NCI-H748 treated with DMSO at 0.1 percent for 48 hours (cell line): Measurements from ENCODE around the gene NSFL1C.

ENCODE experiments used
- DNase-seq: peaks from one replicate; lab custom pipeline; 2025; lab: John Stamatoyannopoulos, UW

Gene NSFL1C

DNA sequence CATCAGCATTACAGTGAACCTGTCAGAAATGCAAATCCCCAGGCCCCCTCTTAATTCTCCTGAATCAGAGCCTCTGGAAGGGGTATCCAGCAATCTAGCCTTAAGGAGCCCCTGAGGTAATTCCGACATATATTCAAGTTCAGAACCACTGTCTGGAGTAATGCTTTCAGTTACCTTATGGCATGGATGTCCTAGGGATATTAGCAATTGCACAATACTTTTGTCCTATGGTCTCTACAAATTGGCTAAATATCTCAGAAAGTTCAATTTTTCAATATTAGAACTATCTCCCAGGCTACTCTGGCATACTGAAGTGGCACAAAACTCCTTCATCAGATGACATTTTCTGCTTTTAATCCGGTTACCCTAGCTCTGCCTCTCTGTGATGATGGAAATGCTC, 6.4 kb downstream of the NSFL1C start:
- no peak for DNase-seq

- no peak for DNase-seq
Measured at GRCh38 chr20:1457992-1458391, 8.7 kb downstream of the NSFL1C start.

DNA sequence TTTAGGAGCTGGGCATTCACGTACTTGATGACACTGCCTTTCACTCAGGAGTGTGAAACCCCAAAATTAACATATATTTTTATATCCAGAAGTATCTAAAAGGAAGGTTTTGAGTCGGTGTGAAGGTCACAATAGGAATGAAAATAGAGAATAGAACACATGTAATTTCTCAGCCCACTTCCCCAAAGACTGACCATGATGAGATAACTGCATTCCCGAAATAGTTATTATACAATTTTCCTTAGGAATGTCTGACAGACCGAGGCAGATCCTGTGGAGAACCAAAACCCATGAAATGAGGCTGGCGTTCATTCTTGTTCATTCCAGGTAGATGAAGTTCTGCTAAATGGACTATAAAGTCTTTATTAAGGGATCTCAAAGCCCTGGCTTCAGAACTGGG, 10.3 kb downstream of the NSFL1C start:
- no peak for DNase-seq

DNA sequence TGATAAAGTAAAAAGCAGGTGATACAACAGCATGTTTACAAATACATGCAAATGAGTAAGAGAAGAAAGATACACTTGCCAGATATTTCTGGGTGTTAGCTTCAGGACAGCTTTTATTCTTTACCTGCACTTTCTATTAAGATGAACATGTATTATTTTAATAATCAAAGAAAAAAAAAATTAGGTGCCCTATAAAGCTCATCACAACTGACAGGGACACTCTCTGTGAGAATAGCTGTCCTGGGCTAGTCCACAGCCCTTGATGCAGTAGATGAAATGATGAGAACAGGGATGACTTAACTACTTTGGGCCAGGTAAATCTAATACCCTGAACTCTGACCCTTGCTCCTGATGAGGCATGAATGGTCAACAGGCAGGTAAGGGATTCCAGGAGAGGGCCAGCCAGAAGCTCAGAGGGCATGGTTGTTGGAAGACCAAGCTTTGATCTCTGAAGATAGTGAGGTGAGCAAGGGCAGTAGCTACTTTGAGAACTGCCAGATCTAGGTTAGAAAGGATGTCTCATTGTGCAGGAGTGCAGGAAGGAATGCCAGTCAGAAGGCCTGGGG, 15.6 kb downstream of the NSFL1C start:
- DNase-seq: no peak

GRCh38 chr20:1449370-1449769, 17.3 kb downstream of the NSFL1C start:
- DNase-seq: no peak

- no peak for DNase-seq
Measured at GRCh38 chr20:1448081-1448620, 18.5 kb downstream of the NSFL1C start.

DNA sequence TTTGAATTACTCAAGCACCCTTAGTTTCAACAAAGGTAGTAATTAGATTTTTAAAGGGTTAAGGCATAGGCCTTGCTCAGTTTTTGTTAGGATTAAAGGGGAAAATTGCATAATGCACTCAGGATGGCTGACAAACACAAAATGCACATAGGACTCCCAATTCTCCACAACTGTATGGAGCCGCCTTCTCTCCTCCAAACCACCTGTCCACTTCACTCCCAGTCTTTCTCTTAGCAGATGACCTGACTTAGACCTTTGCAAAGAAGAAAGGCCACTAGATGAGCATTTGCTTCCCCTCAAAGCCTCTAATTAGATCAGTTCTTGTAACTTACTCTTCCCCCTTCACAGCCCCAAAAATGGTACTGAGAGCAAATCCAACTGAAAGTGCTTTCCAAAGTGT, 20.1 kb downstream of the NSFL1C start:
- DNase-seq: no peak

- no peak for DNase-seq
Measured at GRCh38 chr20:1443085-1443484, 23.6 kb downstream of the NSFL1C start.

DNA sequence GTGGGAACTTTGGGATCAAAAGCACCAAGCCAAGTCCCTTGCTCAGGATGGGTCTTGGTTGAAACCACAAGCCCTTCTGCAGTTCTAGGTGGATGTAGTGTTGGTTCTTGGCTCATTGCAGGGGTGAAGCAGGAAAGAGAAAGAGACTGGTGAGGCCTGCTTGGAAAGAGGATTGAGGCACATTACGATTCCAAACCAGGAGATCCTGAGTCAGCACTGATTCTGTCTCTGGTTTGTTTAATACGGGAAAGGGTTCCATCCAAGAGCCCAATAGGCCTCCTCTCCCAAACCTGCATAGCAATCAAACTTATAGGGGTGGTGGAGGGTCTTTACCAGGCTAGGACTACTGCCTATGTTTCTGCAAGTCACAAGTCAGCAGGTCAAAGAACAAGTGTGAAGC, 24.3 kb downstream of the NSFL1C start:
- DNase-seq: no peak

DNA sequence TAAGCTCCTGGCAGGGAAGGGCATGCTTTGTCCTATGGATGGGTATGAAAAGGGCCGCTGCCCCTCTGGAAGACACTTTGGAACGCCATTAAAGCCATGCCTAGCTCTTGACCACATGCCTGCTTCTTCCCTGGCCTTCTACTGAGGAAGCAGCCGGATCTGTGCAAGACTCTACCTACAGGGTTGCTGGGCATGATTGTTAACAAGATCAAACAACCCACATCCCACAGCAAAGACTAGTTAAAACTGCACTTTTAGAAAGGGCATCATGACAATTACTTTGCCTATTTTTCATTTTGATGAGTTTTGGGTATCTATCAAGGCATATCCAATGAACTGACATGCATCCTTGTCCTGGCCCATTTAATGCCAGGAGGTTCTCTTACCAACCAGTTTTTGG, 25.5 kb downstream of the NSFL1C start:
- DNase-seq: no peak

DNA sequence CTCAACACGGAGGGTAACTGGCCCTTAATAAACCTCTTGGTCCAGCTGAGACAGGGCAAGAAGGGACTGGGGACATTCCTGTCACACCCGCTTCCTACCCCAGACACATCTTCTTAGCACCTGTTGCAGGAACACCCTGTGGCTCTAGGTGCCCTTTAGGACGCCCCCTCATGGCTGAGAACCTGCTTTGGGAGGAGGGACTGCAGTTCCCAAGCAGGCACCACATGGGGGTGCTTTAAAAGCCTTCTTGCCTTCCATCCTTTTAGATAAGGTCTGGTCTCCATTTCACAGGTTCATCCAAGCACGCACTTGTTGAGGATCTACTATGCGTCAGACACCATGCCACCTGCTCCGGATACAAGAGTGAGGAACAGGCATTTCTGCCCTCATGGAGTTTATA, 26.6 kb downstream of the NSFL1C start:
- no peak for DNase-seq

DNA sequence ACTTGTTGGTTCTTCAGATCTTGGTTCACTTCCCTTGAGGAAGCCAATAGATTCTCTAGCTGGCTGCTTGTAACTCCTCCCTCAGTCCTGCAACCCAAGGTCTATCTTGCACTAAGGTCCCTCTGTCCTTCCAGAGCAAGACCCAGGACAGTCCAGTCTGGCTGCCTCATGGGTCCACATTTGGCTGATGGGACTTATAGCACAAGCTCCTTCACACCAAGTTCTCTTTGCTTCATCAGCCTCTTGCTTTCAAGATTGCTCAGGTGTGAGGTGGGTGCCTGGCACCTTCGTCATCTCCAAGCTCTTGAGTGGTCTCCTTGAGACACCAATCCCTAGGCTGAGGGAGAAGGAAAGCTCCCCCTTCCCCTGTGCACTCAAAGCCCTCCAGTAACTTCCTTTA, 28.3 kb downstream of the NSFL1C start:
- DNase-seq: no peak

GRCh38 chr20:1437235-1437904, 29.3 kb downstream of the NSFL1C start:
- DNase-seq: peak; percentile 80

DNA sequence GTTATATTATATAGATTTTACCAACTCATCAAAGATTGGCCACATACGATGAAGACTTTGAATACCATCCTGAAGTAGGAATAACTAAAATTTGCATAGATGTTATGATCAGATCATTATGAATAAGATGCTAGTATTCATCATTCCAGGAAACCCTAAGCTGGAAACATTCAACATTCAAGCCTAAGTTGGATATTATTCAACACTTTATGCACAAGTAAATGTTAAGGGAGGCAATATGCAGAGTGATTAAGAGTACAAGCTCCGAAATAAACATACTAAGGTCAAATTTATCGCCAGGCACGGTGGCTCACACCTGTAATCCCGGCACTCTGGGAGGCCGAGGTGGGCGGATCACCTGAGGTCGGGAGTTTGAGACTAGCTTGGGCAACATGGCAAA, 30.4 kb downstream of the NSFL1C start:
- DNase-seq: no peak

GRCh38 chr20:1435337-1435699, 31.3 kb downstream of the NSFL1C start:
- no peak for DNase-seq

DNA sequence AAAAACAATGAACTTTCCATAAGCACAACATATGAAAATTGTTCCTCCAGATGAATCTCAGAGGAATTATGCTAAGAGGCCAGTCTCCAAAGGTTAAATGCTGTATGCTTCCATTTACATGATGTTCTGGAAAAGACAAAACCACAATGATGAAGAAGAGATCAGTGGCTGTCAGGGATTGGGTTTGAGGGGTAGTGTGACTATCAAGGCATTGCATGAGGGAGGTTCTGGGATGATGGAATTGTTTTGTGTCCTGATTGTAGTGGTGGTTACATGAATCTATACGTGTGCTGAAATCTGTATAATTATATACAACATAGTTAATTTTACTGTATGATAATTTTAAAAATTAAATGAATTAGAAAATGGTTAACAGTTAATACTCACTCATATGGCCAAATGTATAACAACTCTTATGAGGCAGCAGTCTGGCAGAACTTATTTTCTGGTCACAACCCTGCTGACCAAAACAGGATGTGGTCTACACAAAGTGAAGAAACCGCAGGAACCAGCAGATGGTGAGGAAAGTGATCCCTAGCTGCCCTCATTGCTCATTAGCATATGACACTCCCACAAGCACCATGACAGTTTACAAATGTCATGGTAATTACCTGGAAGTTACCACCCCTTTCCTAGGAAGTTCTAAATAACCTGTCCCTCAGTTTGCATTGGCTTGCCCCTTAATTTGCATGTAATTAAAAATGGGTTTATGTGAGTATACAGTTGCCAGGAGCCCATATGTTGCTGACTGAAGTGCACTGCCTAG, 31.9 kb downstream of the NSFL1C start:
- DNase-seq: no peak

- no peak for DNase-seq
Measured at GRCh38 chr20:1431158-1431557, 35.5 kb downstream of the NSFL1C start.

DNA sequence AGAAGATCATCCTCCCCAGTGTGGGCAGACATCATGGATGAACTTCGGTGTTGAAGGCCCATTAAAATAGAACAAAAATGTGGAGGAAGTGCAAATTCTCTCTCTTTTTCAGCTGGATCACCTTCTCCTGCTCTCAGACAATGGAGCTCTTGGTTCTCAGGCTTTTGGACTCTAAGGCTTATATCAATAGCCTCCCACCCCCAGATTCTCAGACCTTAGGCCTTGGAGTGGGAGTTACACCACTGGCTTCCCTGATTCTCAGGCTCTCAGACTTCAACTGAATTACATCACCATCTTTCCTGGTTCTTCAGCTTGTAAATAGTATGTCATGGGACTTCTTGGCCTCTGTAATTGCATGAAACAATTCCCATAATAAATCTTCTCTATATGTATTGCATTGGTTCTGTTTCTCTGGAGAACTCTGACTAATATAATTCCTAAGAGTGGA, 36.6 kb downstream of the NSFL1C start:
- no peak for DNase-seq

DNA sequence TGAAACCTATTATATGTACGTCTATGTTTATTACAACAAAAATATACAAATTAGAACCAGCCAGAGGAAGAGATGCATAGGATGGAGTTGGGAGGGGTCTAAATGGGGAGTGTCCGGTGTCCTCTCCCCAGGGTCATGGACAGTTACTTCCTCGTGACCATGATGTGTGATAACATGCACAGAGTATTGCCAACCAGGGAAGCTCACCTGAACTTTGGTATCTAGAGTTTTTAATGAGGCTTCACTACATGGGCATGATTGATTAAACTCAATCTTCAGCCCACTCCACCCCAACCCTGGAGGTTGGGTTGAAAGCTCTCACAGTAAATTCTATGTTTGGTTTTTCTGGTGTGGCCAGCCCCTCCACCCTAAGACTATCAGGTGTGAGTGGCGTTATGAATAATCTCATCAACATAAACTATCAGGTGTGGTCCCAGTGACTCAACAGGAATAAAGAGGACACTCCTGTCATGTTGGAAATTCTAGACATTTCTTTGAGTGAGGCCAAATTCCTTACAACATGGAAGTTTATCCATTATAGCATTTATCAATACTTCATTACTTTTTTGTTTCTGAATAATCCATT, 37.4 kb downstream of the NSFL1C start:
- DNase-seq: no peak

DNA sequence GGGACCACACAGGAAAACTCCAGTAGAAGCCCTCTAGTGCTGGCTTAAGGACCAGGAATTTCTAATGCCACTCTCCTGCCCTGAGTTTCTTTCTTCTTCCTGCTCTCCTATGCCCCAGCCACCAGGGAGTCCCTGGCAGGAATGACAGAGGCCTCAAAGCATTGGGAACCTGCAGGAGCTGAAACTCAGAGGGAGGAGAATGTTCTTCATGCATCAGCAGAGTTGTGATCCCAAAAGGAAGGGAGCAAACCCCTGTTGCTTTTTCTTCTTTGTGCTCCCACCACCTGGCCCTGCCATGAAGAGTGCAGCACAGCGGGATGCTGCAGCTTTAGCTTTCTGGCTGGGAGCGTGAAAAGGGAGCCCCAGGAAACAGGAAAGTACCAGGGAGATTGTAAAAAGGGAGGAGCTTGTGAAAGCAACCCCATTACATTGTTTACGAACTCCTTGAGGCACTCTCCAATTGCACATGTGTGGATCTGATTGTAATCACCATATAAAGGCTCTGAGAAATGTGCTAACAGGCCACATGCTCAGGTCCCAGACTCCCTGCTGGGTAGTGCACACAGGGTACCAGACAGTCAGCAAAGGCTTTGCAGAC, 39.1 kb downstream of the NSFL1C start:
- DNase-seq: peak; percentile 94

GRCh38 chr20:1426231-1426849, 40.3 kb downstream of the NSFL1C start:
- DNase-seq: no peak

DNA sequence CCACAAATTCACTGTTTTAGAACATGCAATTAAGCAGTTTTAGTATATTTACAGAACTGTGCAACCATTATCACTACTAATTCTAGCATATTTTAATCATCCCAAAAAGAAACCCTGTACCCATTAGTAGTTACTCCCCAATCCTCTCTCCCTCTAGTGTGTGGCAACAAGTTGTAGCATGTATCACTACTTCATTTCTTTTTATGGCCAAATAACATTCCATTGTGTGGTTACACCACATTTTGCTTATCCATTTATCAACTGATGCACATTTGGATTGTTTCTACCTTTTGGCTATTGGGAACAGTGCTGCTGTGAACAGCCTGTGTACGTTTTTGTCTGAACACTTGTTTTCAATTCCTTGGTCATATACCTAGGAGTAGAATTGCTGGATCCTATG, 42.3 kb downstream of the NSFL1C start:
- no peak for DNase-seq
